Trophoblast cell (in vitro differentiated cells and primary cell): ENCODE data around the gene TERF2IP.

Experiments used
- DNase-seq, 2 donors: peaks; one replicate each; pipeline ENCODE4 v3.0.0-alpha.2; 2016
- H2AFZ ChIP-seq: 2 replicates; pipeline ENCODE4 v1.6.1; 2013; ENCODE audit warnings: low read length, moderate library complexity, mild to moderate bottlenecking; ENCODE audit not compliant: insufficient read depth, poor library complexity
- H2AK5ac ChIP-seq: 2 replicates; pipeline ENCODE4 v1.6.1; 2013; ENCODE audit warnings: mild to moderate bottlenecking, low read length
- H2BK120ac ChIP-seq: 2 replicates; pipeline ENCODE4 v1.6.1; 2013; ENCODE audit warnings: low read length, mild to moderate bottlenecking, moderate library complexity; ENCODE audit not compliant: insufficient read depth, poor library complexity
- H2BK12ac ChIP-seq: 2 replicates; pipeline ENCODE4 v1.6.1; 2013; ENCODE audit warnings: mild to moderate bottlenecking, low read length, moderate library complexity
- H2BK5ac ChIP-seq: 2 replicates; pipeline ENCODE4 v1.6.1; 2013; ENCODE audit warnings: low read length, low read depth, moderate library complexity, mild to moderate bottlenecking; ENCODE audit not compliant: poor library complexity
- H3K14ac ChIP-seq: 2 replicates; pipeline ENCODE4 v1.6.1; 2013; ENCODE audit warnings: mild to moderate bottlenecking, low read length
- H3K18ac ChIP-seq: 2 replicates; pipeline ENCODE4 v1.6.1; 2013; ENCODE audit warnings: mild to moderate bottlenecking, low read length
- H3K23ac ChIP-seq: 2 replicates; pipeline ENCODE4 v1.6.1; 2013; ENCODE audit warnings: low read length
- H3K27ac ChIP-seq: 2 replicates; pipeline ENCODE4 v1.5.1; 2013; ENCODE audit warnings: low read depth, mild to moderate bottlenecking, inconsistent platforms, low read length, moderate library complexity
- H3K27me3 ChIP-seq: 2 replicates; pipeline ENCODE4 v1.6.1; 2013; ENCODE audit warnings: inconsistent platforms, mild to moderate bottlenecking, low read length, moderate library complexity; ENCODE audit not compliant: insufficient read depth
- H3K36me3 ChIP-seq, 2 experiments: 1 replicate in 1 of 2; 2 replicates in 1 of 2; pipeline ENCODE4 v1.6.1; 2013; ENCODE audit warnings: low read length in 2 of 2, mild to moderate bottlenecking in 2 of 2, moderate library complexity in 1 of 2; ENCODE audit not compliant: insufficient read depth in 2 of 2, control insufficient read depth in 1 of 2
- H3K4ac ChIP-seq: 2 replicates; pipeline ENCODE4 v1.6.1; 2013; ENCODE audit warnings: low read depth, mild to moderate bottlenecking, low read length, moderate library complexity
- H3K4me1 ChIP-seq, 2 experiments: 1 replicate in 1 of 2; 2 replicates in 1 of 2; pipeline ENCODE4 v1.6.1; 2013; ENCODE audit warnings: low read length in 2 of 2, mild to moderate bottlenecking in 2 of 2, moderate library complexity in 1 of 2; ENCODE audit not compliant: insufficient read depth in 2 of 2, control insufficient read depth in 1 of 2
- H3K4me2 ChIP-seq: 2 replicates; pipeline ENCODE4 v1.6.1; 2013; ENCODE audit warnings: inconsistent platforms, mild to moderate bottlenecking, low read length, moderate library complexity
- H3K4me3 ChIP-seq: 2 replicates; pipeline ENCODE4 v1.5.1; 2013; ENCODE audit warnings: mild to moderate bottlenecking, low read depth, low read length, inconsistent platforms
- H3K79me1 ChIP-seq: one replicate; pipeline ENCODE4 v1.6.1; 2013; ENCODE audit warnings: low read length
- H3K79me2 ChIP-seq: 2 replicates; pipeline ENCODE4 v1.6.1; 2013; ENCODE audit warnings: low read length, mild to moderate bottlenecking; ENCODE audit not compliant: control insufficient read depth, insufficient read depth, poor library complexity
- H3K9ac ChIP-seq: 2 replicates; pipeline ENCODE4 v1.6.1; 2013; ENCODE audit warnings: mild to moderate bottlenecking, low read length
- H3K9me3 ChIP-seq: 2 replicates; pipeline ENCODE4 v1.6.1; 2013; ENCODE audit warnings: low read depth, mild to moderate bottlenecking, control low read depth, inconsistent platforms, low read length; ENCODE audit not compliant: insufficient read depth
- H4K12ac ChIP-seq: 2 replicates; pipeline ENCODE4 v1.6.1; 2013; ENCODE audit warnings: low read depth, mild to moderate bottlenecking, low read length, moderate library complexity
- H4K8ac ChIP-seq: 2 replicates; pipeline ENCODE4 v1.6.1; 2013; ENCODE audit warnings: low read depth, mild to moderate bottlenecking, low read length, moderate library complexity
- H4K91ac ChIP-seq: one replicate; pipeline ENCODE4 v1.6.1; 2013; ENCODE audit warnings: low read depth, mild to moderate bottlenecking, low read length, moderate library complexity
- WGBS: extraction: QIAGEN DNeasy Blood & Tissue Kit; methylation state at CpG from one replicate; pipeline ENCODE4 v1.1.7; 2013; ENCODE audit warnings: missing lambda C conversion rate; ENCODE audit not compliant: insufficient read length, insufficient coverage; ENCODE audit errors: extremely low coverage; 5-methylcytosine and 5-hydroxymethylcytosine counted together

Gene TERF2IP

DNA sequence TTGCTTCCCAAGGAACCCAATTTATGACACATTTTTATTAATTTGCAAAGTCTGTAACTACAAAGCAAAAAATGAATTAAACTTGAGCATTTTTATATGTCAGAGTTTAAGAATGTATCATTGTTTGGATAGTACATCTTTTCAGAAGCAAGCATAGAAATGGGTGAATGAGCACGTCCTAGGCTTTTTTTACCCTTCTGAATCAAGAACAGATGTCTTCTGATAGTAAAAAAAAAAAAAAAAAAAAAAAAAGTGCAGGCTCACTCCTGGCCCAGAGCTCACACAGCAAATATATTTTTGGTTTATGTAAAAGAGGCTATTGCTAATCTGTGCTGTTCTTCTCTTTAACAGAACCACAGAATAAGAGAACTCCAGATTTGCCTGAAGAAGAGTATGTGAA, 6.3 kb downstream of the TERF2IP start:
- H2BK120ac ChIP-seq = no peak overlapping the region
- WGBS = no CpG with 5 or more reads among the region's 1 CpG
- H4K8ac ChIP-seq = no peak overlapping the region
- H2AK5ac ChIP-seq = no peak overlapping the region
- no peak overlapping the region for H3K27ac ChIP-seq
- peaks cover under 1% of the 10 kb centered on the region for H3K79me1 ChIP-seq
- H3K23ac ChIP-seq = no peak overlapping the region
- peaks cover 3% of the 10 kb centered on the region for H3K79me2 ChIP-seq
- no peak overlapping the region for H3K14ac ChIP-seq
- H2BK12ac ChIP-seq = no peak overlapping the region
- no peak overlapping the region for H2BK5ac ChIP-seq
- H3K9ac ChIP-seq = no peak overlapping the region
- H4K12ac ChIP-seq = no peak overlapping the region
- H3K18ac ChIP-seq = no peak overlapping the region
- DNase-seq = no peak
- H3K4ac ChIP-seq = no peak overlapping the region
- H3K4me2 ChIP-seq = no peak overlapping the region
- H3K36me3 ChIP-seq = peaks cover 10 to 21% of the 10 kb centered on the region in 2 experiments
- no peak overlapping the region for H3K4me3 ChIP-seq
- H3K27me3 ChIP-seq = no peaks in the 10 kb centered on the region
- H3K4me1 ChIP-seq = peaks cover 0 to 7% of the 10 kb centered on the region in 2 experiments
- H4K91ac ChIP-seq = no peak overlapping the region
- no peak overlapping the region for H2AFZ ChIP-seq
- H3K9me3 ChIP-seq = no peaks in the 10 kb centered on the region

DNA sequence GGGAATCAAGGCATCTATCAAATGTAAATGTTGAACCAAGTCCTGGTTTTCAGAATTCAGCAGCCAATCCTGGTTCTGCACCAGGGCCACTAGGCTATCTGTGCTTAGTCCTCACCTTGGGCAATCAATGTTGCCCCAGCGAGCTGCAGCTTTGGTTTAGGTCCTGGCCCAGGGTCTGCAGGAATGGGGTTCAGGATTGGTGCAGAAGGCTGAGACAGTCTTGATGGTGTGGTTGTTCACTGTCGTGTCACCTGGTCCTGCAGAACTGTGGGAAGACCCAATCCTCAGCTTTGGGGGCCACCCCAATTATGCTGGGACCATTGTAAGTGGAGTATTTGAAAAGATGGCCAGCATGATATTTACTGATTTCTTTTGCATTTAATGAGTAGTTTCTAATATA, 10.6 kb downstream of the TERF2IP start:
- peaks cover 2% of the 10 kb centered on the region for H3K9me3 ChIP-seq
- no peak overlapping the region for H2AFZ ChIP-seq
- no peak overlapping the region for H3K18ac ChIP-seq
- H3K4me3 ChIP-seq = no peak overlapping the region
- H2BK120ac ChIP-seq = no peak overlapping the region
- H3K4me1 ChIP-seq = no peaks in the 10 kb centered on the region
- H3K4me2 ChIP-seq = no peak overlapping the region
- H4K8ac ChIP-seq = no peak overlapping the region
- H2BK5ac ChIP-seq = no peak overlapping the region
- no peaks in the 10 kb centered on the region for H3K79me2 ChIP-seq
- H3K27me3 ChIP-seq = no peaks in the 10 kb centered on the region
- no peak overlapping the region for H2AK5ac ChIP-seq
- peaks cover 15 to 21% of the 10 kb centered on the region in 2 experiments for H3K36me3 ChIP-seq
- H3K23ac ChIP-seq = no peak overlapping the region
- no peak for DNase-seq
- no peak overlapping the region for H4K12ac ChIP-seq
- no peak overlapping the region for H3K14ac ChIP-seq
- H2BK12ac ChIP-seq = no peak overlapping the region
- no peak overlapping the region for H4K91ac ChIP-seq
- no peak overlapping the region for H3K27ac ChIP-seq
- no peak overlapping the region for H3K4ac ChIP-seq
- WGBS = no CpG with 5 or more reads among the region's 2 CpGs
- no peak overlapping the region for H3K9ac ChIP-seq
- no peaks in the 10 kb centered on the region for H3K79me1 ChIP-seq

DNA sequence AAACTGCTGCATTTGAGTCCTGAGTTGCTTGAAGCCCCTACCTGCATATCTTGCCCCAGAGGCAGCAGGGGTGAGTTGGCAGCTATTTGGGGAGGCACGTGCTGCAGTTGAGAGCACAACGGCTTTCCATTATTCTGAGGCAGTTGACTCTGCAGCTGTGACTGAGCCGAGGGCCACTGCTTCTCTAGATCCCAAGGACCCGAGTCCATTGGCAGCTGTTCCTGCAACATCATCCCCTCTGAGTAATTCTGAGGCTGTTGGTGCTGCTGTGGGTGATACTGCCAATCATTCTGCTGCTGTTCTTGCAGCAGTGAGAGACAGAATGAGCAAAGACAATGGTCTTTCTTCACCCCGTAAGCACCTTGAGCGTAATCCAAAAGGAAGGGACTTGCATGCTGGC, 12.7 kb downstream of the TERF2IP start:
- no peak overlapping the region for H3K4ac ChIP-seq
- no peak overlapping the region for H2AFZ ChIP-seq
- H2BK120ac ChIP-seq = no peak overlapping the region
- H3K23ac ChIP-seq = no peak overlapping the region
- no peak overlapping the region for H3K4me2 ChIP-seq
- H3K18ac ChIP-seq = no peak overlapping the region
- no peaks in the 10 kb centered on the region for H3K27me3 ChIP-seq
- no peak overlapping the region for H2BK5ac ChIP-seq
- no peaks in the 10 kb centered on the region for H3K4me1 ChIP-seq
- H3K9me3 ChIP-seq = peaks cover 2% of the 10 kb centered on the region
- no peaks in the 10 kb centered on the region for H3K79me1 ChIP-seq
- peak overlapping the region; percentile 1 for H3K4me3 ChIP-seq
- no peak overlapping the region for H4K12ac ChIP-seq
- peaks cover 13 to 16% of the 10 kb centered on the region in 2 experiments for H3K36me3 ChIP-seq
- H3K79me2 ChIP-seq = no peaks in the 10 kb centered on the region
- H3K14ac ChIP-seq = no peak overlapping the region
- no peak overlapping the region for H3K27ac ChIP-seq
- no peak overlapping the region for H2AK5ac ChIP-seq
- H3K9ac ChIP-seq = no peak overlapping the region
- no peak overlapping the region for H4K8ac ChIP-seq
- no CpG with 5 or more reads among the region's 6 CpGs for WGBS
- no peak overlapping the region for H4K91ac ChIP-seq
- no peak for DNase-seq
- no peak overlapping the region for H2BK12ac ChIP-seq

DNA sequence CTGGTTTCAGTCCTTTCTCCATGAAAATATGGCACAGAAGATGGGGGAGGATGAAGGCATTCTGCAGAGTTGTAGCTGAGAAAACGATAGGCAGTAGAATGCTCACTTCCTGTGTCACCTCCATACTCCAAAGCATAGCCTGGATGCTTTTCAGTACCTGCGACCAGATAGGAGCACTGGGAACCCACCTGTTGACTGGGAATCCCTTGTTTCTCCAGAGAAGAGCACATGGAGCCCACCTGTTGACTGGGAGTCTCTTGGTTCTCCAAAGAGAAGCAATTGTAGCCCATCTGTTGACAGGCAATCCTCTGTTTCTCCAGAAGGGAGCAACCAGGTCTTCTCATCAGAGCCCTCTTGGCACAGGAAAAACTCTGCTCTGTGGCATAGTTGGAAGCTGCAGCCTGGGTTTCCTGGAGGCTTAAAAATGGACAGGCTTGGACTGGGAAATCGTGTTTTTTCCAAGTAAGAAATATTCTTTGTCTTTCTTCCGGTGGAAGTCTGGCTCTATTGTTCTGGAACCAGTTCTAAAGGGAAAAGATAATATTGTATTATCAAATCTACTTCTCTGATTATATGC, 13.2 kb downstream of the TERF2IP start:
- no peak overlapping the region for H3K18ac ChIP-seq
- H3K23ac ChIP-seq = no peak overlapping the region
- no peaks in the 10 kb centered on the region for H3K79me2 ChIP-seq
- H3K9me3 ChIP-seq = peaks cover 2% of the 10 kb centered on the region
- no peak overlapping the region for H2BK5ac ChIP-seq
- H2AK5ac ChIP-seq = no peak overlapping the region
- H2AFZ ChIP-seq = no peak overlapping the region
- H4K91ac ChIP-seq = no peak overlapping the region
- WGBS = no CpG with 5 or more reads among the region's 4 CpGs
- no peak overlapping the region for H2BK12ac ChIP-seq
- no peak for DNase-seq
- H4K8ac ChIP-seq = no peak overlapping the region
- no peak overlapping the region for H3K4me3 ChIP-seq
- no peak overlapping the region for H4K12ac ChIP-seq
- H3K9ac ChIP-seq = no peak overlapping the region
- H3K4me1 ChIP-seq = no peaks in the 10 kb centered on the region
- no peaks in the 10 kb centered on the region for H3K27me3 ChIP-seq
- H3K4me2 ChIP-seq = no peak overlapping the region
- H3K79me1 ChIP-seq = no peaks in the 10 kb centered on the region
- no peak overlapping the region for H3K14ac ChIP-seq
- no peak overlapping the region for H2BK120ac ChIP-seq
- no peak overlapping the region for H3K4ac ChIP-seq
- H3K36me3 ChIP-seq = peaks cover 12 to 13% of the 10 kb centered on the region in 2 experiments
- no peak overlapping the region for H3K27ac ChIP-seq
